ENCODE measurements around the gene TCF12.
"Not testable (repeated sequence)": the region's sequence is repeated elsewhere in the genome, so short reads cannot be mapped to it uniquely, and the experiment has no call there.

TCF12 gene

DNA sequence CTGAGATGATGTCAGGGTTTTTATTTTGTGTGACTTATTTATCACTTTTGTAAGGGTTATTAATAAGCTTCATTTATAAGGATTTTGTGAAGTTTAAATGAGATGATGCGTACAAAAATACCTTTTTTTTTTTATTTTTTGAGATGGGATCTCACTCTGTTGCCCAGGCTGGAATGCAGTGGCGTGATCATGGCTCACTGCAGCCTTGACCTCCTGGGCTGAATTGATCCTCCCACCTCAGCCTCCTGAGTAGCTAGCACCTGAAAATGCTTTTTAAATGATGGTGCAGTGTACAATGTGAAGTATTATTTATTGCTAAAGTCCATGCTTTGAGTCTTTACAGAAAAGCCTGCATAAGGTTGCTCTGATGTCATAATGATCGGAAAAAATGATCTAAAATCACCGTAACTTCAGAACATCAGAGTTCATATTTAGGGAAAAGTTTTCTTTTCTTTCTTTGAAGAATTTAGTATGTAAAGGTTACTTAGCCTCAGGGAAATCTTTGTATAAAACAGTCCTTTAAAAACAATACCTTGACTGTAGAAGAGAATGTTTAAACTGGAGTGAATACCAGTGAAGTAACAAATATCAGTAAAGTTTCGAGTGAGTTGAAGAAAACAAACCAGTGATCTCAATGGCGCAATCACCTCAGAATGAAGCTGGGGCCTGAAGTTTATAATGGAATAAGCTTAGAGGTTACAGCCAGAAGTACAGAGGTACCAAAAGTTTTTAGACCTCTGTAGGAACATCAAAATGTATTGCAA, 29.7 kb downstream of the TCF12 start:
- DNase-seq (ENCODE audit: low spot score): no peak

DNA sequence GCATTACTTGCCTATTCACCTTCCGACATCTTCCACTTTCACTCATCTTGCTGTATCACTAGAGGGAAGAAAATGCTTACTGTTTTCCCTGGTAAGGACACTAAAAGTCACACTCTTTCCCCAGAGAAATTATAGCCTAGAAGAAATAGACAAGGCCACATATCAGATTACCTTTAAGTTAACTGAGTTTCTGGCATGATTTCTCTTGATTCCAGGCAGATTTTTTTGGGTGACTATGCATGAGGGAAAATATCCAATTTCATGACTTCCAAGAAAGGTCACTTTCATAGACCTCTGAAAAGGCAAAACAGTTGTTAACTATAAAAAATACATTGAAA, 30.3 kb downstream of the TCF12 start:
- DNase-seq (ENCODE audit: low spot score): no peak

DNA sequence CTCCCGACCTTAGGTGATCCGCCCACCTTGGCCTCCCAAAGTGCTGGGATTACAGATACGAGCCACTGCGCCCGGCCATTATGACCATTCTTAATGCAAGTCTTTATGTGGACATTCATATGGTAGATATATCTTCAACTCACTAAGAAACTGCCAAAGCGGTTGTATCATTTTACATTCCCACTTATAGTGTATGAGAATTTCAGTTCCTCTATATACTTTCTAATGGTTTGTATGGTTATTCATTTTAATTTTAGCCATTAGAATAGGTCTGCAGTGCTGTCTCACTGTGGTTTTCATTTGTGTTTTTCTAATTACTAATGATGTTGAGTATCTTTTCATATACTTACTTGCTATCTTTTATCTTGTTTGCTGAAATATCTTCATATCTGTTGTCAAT, 32.5 kb downstream of the TCF12 start:
- no peak for DNase-seq (ENCODE audit: low spot score)

DNA sequence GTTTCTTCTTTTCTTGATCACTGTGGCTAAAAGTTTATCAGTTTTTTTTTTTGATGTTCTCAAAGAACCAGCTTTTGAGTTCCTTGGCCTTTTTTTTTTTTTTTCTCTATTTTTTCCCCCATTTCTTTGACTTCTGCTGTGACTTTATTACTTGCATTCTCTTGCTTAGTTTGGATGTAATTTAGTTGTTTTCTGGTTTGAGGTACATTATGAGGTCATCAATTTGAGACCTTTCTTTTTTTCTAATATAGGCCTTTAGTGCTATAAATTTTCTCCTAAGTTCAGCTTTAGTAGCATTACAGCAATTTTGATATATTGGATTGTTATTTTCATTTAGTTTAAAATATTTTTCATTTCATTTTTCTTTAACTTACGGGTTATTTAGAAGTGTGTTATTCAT, 35.3 kb downstream of the TCF12 start:
- no peak for DNase-seq (ENCODE audit: low spot score)

DNA sequence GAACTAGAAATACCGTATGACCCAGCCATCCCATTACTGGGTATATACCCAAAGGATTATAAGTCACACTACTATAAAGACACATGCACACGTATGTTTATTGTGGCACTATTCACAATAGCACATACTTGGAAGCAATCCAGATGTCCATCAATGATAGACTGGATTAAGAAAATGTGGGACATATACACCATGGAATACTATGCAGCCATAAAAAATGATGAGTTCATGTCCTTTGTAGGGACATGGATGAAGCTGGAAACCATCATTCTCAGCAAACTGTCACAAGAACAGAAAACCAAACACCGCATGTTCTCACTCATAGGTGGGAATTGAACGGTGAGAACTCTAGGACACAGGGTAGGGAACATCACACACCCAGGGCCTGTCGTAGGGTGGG, 36.6 kb downstream of the TCF12 start:
- DNase-seq (ENCODE audit: low spot score): not testable (repeated sequence)

DNA sequence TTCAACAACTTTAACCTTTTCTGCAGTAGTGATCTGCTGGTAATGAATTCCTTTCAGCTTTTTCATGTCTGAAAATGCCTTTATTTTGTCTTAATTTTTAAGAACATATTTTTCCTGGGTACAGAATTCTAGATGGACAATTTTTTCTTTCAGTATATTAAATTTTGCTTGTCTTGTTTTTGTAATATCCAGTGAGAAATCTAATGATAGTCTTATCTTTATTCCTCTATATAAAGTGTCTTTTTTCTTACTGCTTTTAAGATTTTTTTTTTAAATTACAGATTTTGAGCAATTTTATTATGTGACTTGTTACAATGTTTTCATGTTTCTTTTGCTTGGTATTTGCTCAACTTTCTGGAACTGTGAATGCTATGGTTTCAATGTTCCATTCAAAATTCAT, 38.1 kb downstream of the TCF12 start:
- DNase-seq (ENCODE audit: low spot score): no peak

DNA sequence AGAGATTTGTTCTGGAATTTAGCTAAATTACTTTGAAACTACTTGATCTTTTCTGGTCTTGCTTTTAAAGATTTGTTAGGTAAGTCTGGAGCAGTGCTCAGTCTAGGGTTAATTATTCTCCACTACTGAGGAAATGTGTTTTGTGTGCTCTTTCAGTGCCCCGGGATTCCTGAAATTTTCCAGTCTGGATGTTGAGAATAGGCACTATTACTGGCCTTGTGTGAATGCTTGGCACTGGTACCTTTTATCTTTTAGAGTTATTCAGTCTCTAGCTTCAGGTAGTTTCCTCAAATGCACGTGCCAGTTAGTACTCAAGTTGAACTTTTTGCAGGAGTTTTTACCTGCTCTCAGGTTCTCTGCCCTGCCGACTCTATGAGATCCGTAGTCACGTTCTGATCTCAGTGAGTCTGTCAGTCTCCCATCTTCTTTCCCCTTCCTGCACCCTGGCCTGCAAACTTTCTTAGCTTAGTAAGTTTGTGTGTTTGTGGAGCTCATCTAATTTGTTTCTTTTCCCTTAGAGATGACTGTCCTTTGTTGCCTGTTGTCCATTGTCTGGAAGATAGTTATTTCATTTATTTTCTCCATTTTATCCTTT, 39.5 kb downstream of the TCF12 start:
- no peak for DNase-seq (ENCODE audit: low spot score)

DNA sequence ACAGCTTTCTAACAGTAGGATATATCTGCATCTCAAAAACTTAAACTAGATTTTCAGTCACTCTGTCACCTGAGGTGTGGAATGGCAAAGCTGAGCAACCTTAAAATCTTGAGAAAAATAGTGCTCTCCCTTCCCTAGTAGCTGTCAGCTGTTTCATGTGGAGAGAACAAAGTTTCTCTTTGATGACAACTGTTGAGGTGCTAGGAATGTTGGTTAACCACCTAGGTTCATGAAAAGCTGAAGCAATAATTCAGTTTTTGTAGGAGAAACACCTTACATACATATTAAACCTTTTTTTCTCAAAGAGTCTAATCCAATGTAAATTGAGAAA, 40.8 kb downstream of the TCF12 start:
- no peak for DNase-seq (ENCODE audit: low spot score)

DNA sequence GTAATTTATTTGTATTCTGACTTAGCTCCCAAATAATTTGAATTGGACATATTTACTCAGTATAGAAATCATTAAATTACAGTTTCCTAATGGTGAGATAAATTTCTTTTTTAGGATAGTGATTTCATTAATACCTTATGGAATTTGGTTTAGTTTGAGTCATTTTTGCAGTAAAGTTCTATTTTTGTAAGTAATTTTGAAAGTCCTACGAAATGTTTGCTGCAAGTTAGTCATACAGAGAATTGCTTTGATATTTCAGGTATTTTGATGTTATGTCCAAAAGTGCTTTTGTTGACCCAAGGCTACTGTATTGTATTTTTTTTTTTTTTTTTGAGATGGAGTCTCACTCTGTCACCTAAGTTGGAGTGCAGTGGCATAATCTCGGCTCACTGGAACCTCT, 41.7 kb downstream of the TCF12 start:
- no peak for DNase-seq (ENCODE audit: low spot score)

DNA sequence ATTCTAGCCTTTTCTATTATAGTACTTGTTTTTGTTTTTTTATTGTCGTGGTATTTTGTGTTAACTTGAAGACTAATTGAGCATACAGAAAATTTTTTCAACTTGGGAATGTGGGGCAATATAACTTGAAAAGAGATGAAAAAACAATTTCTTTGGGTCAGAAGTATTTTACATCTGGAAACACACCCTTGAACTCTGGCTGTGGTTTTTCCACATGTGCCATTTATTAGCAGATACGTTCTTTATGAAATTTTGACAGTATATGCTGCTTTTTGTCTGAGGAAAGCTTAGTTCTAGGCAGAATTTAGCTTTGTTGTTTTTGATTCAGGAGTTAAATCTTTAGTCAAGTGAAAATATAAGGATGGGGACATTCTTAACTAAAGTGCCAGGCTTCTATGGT, 44.7 kb downstream of the TCF12 start:
- DNase-seq (ENCODE audit: low spot score): no peak

DNA sequence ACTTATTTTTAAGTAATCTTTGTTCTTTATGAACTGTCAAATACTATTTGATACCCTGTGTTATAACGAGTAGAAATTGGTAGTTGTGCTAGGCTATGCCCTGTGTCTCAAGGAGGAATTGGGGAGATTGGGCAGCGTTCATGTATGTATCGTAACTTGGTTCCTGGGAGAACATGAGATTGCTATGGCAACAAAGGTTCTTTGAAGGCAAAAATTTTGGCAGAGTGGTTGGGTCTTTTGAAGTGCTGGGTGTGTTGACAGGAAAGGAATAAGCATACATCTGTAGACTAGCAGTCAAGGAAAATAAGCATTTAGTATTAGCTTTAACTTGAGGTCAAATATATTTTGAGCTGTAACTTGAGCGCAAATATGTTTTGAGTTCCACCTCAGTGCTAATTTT, 45.3 kb downstream of the TCF12 start:
- DNase-seq (ENCODE audit: low spot score): no peak

DNA sequence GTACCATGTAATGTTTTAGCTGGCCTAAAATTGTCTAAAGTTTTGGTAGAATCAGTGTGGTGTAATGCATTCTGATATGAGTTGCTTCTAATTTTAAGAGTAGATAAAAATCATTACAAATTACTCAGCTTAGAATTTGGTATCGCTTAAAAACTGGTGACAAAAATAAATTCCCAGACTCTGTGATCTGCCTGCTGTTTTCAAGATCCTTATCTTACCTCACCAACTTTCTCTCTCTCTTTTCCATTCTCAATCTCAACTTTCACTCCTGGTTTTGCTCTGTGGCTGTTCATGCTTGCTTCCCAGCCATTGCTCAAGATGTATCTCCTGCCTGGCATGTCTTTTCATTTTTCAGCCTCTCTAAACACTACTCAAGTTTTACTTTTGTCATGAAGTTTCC, 45.7 kb downstream of the TCF12 start:
- no peak for DNase-seq (ENCODE audit: low spot score)

DNA sequence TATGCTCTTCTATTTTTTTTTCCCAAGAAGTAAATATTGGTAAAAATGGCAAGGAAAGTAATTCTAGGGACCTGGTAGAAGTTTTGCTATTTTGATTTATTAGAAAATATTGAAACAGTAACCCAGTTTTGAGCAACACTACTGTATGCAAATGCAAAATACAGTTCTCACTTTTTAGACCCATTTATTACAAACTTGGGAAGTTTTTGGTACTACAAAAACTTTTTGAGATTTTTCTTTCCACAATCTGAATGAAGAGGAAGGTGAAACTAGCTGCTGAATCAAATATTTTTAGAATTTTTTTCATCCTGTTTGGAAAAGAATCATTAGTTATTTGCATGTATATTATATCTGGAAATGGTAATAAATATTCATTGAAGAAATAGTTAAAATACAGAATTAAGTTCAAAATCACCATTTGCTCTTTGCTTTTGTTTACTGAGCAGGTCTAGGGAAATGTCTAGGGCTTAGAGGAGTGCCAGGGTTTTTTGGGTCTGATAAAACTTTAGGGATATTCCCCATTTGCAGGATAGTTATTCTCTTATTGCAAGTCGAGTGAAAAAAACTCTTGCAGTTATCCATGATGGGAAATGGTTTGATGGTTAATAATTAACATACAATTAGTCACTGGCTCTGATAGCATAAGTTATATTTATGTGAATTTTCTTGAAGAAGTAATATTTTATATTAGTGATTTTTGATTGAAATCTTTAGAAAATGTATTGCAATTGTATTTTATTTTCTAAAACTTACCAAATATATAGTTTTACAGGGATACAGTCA, 47.0 kb downstream of the TCF12 start:
- no peak for DNase-seq (ENCODE audit: low spot score)

DNA sequence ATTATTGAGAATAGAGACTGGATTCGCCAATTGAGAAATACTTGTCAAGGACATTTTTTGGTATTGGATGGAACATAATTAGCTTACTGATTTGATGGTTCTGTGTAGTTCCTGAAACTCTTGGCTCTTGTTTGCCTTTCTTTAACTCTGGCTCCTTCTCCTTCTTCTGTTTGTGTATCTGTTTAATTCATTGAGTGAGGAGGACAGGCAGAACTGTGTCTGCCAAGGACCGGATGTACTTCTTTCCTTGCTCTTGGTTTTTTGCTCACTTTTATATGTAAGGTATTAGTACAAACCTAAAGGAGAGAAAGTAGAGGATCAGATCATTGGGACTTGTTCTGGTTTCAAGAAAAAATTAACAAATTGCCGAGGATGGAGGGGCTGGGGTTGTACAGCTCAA, 48.9 kb downstream of the TCF12 start:
- no peak for DNase-seq (ENCODE audit: low spot score)

DNA sequence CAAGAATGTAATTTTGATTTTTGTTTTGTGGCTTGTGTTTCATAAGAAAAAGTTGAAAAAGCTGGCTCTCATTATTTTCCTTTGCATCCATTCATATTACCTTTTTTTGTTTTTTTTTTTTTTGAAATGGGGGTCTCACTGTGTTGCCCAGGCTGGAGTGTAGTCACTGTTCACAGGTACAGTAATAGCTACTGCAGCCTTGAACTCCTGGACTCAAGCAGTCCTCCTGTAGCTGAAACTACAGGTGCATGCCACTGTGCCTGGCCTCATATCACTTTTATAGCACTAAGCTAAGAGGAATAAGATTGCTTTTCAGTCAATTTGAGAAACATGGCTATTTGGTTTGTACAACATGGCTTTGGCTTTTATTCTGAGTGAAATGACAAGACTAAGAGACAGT, 49.8 kb downstream of the TCF12 start:
- DNase-seq (ENCODE audit: low spot score): no peak

DNA sequence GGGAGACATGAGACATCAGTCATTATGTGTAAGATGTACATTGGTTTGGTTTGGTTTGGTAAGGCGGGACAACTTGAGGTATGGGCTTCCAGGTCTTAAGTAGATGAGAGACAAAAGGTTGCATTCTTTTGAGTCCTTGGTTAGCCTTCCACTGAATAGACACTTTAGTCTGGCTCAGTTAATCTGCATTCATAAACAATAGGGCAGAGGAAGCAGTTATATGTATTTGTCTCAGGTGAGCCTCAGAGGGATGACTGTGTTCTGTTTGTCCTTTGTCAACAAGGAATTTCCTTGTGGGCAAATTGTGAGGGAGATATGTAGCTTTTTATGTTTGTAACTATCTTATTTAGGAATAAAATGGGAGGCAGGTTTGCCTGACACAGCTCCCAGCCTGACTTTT, 50.4 kb downstream of the TCF12 start:
- DNase-seq (ENCODE audit: low spot score): no peak

DNA sequence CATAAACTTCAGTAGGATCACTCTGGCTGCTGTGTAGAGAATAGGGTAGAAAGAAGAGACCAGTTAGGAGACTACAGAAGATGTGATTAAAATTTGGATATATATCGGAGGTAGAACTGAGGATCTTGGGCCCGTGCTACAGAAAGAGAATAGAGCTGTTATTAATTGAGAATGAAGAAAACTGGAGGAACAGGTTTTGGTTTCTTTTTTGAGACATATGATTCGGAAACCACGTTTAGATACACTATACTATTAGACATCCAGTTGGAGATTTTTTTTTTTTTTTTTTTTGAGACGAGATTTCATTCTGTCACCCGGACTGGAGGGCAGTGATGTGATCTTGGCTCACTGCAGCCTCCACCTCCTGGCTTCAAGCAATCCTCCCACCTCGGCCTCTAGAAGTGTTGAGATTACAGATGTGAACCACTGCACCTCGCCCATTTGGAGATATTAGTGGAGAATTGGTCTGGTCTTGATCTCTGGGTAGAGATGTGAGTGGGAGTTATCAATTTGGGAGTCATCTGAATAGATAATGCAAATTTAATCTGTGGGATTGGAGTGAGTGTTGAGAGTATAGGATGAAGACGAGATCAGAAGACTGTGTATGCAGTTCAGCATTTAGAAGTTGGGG, 50.9 kb downstream of the TCF12 start:
- DNase-seq (ENCODE audit: low spot score): no peak

DNA sequence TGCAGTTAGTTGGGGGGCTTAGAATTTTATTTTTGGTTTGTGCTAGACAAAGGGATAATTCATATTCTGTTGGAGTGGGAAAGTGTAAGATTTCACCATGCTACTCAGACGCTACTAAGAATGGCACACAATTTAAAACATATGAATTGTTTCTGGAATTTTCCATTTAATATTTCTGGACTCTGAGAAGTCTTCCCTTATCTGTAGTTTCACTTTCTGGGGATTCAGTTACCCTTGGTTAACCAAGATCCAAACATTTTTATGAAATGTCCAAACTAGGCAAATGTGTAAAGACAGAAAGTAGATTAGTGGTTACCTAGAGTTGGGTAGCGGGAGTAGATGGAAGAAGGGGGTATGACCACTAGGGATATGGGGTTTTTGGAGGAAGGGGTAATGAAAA, 53.1 kb downstream of the TCF12 start:
- no peak for DNase-seq (ENCODE audit: low spot score)

DNA sequence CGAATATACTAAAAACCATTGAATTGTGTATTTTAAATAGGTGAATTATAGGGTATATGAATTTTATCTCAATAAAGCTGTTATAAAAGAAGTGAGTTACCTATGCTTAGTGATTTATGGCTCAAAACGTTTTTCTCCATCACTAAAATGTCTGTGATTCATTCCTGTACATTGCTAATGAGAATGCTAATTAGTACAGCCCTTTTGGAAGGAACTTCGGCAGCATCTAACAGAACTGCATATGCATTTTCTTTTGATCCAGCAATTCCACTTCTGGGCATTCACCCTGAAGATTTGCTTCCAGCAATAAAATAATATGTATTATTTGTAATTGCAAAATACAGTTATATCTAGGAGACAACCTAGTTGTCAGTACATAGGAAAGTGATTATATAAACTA, 53.6 kb downstream of the TCF12 start:
- DNase-seq (ENCODE audit: low spot score): no peak

DNA sequence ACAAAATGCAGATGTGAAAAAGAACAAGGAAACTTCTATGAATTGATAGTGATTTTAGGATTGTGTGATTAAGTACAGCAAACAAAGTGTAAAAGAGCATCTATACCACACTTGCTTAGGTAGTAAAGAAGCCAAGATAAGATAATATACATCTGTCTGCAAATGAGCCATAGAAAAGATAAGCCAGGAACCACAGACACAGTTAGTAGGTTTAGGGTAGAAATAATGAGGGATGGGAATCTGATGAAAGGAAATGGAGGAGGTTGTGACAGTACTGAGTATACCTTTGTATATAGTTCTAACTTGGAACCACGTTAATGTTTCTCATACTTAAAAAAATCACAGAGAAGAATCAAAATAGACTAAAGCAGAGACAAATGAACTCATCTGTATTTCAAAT, 54.0 kb downstream of the TCF12 start:
- DNase-seq (ENCODE audit: low spot score): no peak

DNA sequence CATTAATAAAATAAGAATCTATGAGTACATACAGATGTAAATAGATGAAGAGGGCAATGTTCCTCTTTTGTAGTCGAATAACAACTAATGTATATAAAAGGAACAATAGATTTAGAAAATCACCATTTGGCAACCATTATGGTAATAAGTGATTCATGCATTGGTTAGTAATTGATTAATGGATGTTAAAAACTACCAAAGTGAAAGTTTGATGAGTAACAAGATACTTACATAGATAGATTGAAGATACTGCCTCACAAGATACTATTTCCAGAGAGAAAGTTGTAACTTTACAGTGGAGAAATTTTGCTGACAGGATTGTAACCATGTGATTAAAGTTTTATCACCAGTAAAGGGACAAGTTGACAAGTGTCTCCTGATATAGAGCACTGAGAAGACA, 55.0 kb downstream of the TCF12 start:
- DNase-seq (ENCODE audit: low spot score): no peak

DNA sequence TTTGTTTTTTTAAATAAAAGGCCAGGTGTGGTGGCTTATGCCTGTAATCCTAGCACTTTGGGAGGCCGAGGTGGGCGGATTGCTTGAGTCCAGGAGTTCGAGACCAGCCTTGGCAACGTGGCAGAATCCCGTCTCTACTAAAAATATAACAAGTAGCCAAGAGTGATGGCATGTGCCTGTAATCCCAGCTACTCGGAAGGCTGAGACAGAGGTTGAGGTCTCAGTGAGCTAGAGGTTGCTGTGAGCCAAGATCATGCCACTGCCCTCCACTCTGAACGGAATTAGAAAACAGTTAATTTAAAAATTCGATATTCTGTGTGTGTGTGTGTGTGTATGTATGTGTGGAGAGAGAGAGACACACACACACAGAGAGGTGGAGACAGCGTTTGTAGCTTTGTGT, 58.8 kb downstream of the TCF12 start:
- no peak for DNase-seq (ENCODE audit: low spot score)

Measured in putamen (tissue), 1 donor.